ENCODE data around the gene NUP153. TPM values are rescaled to one million over a fixed set of nuclear protein-coding genes. Genes with fewer than 3 reads are reported as not detected.
"Not testable (repeated sequence)": the region's sequence is repeated elsewhere in the genome, so short reads cannot be mapped to it uniquely, and the experiment has no call there.

The NUP153 gene
- total RNA-seq, 1 donor from 2014 or later, result 31.0 TPM

DNA sequence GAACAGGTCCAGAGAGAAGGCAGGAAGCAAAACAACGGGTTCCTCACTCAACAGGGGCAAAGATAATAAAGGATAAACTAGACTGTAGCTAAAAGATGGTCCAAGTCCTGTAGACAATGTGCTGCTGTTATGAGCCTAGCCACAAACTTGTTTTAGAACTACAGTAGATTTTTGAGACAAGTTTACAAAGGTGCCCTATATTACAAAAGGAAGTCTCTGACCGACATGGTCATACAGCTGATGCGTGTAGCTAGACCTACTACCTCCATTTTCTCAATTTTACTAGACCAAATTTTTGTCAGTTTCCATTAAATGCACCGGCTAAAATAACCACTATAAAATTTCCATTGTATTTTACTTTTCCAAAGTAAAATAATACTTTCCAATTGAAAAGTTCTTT, 94.7 kb downstream of the NUP153 start:
- DNase-seq (ENCODE audit: low read depth), result no peak

DNA sequence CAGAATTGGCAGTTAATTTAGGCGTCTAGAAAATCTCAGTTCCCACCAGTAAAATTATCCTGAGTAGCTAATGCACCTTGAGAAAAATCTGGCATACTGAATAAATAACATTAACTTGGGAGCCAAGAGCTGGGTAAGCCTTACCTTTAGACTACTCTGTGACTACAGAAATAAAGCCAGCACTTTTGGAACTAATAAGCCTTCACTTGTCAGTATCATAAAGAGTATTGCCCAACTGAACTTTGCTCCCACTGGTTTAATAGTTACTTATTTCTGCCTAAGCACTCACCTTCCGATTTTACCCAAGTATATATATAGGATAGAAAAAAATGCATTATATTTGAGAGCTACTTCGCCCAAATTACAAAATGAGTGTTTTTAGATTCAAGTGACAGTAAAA, 95.9 kb downstream of the NUP153 start:
- no peak for DNase-seq (ENCODE audit: low read depth)

DNA sequence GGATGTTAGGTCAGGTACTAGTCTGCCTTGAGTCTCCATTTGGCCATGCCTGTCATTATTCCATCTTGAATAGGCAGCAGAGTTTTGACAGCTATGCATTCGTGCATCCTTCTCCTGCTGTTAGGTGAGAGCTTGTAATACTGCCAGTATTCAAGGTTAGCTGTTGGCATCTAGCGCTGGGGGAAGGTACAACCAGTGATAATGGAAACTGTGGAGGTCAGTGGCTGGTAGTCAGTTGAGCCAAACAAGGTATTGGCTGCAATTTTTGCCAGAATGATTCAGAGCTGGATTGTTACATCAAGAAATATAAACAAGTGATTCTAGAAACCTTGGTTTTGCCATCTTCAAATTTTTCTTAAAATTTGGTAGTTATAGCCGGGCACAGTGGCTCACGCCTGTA, 100.1 kb downstream of the NUP153 start:
- DNase-seq (ENCODE audit: low read depth), result no peak

- DNase-seq (ENCODE audit: low read depth), result no peak
These were observed 103.8 kb downstream of the NUP153 start for GRCh38 chr6:17602888-17603287.

GRCh38 chr6:17601386-17601703, 105.4 kb downstream of the NUP153 start:
- DNase-seq (ENCODE audit: low read depth), result no peak

DNA sequence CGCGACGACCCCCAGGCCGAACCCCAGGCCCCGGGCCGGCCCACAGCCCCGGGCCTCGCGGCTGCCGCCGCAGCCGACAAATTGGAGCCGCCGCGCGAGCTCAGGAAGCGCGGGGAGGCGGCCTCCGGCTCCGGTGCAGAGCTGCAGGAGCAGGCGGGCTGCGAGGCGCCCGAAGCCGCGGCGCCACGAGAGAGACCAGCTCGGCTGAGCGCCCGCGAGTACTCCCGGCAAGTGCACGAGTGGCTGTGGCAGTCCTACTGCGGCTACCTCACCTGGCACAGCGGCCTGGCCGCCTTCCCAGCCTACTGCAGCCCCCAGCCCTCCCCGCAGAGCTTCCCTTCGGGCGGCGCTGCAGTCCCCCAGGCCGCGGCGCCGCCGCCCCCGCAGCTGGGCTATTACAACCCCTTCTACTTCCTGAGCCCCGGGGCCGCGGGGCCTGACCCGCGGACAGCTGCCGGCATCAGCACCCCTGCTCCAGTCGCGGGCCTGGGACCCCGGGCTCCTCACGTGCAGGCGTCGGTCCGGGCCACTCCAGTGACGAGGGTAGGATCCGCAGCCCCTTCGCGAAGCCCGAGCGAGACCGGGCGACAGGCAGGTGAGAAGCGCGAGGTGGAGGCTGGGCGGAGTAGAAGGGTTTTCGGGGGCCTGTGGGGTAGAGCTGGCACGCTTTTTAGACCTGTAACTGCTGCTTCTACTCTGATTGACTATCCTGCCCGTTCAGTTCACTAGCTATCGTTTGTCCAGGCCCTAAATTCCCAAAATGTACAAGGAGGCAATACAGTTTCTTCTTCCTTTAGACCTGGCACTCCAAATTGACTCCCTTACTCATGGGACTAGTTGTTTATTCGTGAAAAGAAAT, 106.0 kb downstream of the NUP153 start:
- DNase-seq (ENCODE audit: low read depth), result peak; percentile 59

GRCh38 chr6:17599877-17600526, 106.7 kb downstream of the NUP153 start, which contains the start of gene FAM8A1:
TSS of gene FAM8A1 (plus strand) at chr6:17600302. CDS start at chr6:17600410, 108 bp downstream.
- DNase-seq (ENCODE audit: low read depth), result peak; percentile 93

DNA sequence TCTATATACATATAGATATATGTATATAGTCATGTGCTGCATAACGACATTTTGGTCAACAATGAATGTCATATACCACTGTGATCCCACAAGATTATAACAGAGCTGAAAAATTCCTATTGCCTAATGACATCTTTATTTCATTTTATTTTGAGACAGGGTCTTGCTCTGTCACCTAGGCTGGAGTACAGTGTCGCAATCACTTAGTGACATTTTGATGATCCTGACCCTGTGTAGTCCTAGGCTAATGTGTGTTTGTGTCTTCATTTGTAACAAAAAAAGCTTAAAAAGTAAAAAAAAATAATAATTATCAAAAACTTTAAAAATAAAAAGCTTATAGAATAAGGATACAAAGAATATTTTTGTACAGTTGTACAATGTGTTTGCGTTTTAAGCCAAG, 110.6 kb downstream of the NUP153 start:
- DNase-seq (ENCODE audit: low read depth), result no peak

- DNase-seq (ENCODE audit: low read depth), result no peak
These were observed 113.5 kb downstream of the NUP153 start for GRCh38 chr6:17593246-17593645.

GRCh38 chr6:17591287-17591686, 115.4 kb downstream of the NUP153 start:
- DNase-seq (ENCODE audit: low read depth), result no peak

GRCh38 chr6:17589406-17590096, 117.2 kb downstream of the NUP153 start:
- peak; percentile 66 for DNase-seq (ENCODE audit: low read depth)

GRCh38 chr6:17588011-17588410, 118.7 kb downstream of the NUP153 start:
- no peak for DNase-seq (ENCODE audit: low read depth)

GRCh38 chr6:17586623-17587022, 120.1 kb downstream of the NUP153 start:
- not testable (repeated sequence) for DNase-seq (ENCODE audit: low read depth)

DNA sequence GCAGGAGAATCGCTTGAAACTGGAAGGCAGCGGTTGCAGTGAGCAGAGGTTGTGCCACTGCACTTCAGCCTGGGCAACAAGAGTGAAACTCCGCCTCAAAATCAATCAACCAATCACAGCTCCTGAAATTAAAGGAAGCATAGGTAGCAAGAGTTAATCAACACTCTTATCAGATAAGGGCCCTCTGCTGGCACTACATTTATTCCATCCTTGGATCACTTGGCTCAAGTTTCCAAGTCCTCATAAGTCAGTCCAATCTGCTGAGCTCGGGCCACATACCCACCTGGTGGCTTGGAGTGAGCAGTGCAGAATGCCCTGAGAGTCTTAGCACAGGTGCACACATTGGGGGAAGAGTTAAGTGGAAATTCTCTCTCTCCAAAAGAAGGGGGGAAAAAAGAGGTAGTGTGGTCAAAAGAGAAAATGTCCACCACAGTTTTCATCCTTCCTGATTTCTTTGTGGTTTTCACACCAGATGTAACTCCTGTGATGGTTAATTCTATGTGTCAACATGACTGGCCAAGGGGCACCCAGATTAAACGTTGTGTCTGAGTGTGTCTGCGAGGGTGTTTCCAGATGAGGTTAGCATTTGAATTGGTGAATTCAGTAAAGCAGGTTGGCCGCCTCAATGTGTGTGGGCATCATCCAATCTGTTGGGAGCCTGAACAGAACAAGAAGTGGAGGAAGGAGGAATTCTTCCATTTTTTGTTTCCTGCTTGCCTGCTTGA, 120.8 kb downstream of the NUP153 start:
- DNase-seq (ENCODE audit: low read depth), result peak; percentile 26

DNA sequence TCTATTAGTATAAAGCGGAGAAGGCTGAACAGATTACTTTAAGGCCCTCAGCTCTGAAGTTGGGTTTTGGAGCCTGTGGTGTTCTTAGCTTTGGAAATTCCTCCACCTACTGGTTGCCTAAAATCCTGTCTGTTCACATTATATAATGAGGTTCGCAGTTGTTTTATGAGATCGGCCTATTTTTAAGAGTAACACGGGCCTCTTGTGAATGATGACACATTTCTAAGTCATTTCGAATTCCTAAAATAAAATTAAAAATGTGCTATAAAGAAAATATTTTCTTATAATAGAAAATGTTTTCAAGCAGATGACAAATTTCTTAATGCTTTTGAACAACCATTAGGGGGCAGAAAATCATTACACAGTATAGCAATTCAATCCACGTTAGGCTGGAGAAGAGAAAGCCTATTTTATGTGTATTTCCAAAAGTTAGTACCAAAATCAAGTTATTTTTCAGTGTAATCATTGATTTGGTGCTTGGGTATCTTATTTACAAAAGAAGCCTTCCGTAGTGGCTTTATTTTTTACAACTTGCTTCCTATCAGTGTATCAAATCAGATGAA, 122.4 kb downstream of the NUP153 start:
- peak; percentile 89 for DNase-seq (ENCODE audit: low read depth)

DNA sequence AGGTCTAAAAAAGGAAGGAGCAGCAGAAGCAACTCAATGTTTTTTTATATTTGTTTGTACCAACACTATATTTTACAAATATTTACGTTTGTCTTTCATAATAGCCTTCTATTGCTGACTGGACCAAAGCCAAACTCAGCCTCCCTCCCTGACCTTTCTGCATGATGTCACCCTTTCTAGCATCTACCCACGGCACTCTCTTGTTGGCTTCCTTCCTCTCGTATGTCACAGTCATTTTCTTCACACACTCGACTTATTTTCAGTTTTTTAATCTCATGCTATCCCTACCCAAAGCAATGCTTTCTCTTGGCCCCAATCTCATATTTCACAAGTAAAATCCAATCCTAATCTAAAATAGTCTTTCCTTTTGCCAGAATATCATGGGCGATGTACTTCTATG, 122.9 kb downstream of the NUP153 start:
- DNase-seq (ENCODE audit: low read depth), result no peak

DNA sequence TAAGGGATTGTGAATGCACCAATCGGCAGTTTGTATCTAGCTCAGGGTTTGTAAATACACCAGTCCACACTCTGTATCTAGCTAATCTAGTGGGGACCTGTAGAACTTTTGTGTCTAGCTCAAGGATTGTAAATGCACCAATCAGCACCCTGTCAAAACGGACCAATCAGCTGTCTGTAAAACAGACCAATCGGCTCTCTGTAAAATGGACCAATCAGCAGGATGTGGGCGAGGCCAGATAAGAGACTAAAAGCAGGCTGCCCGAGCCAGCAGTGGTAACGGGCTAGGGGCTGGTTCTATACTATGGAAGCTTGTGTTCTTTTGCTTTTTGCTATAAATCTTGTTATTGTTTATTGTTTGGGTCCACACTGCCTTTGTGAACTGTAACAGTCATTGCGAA, 125.4 kb downstream of the NUP153 start:
- DNase-seq (ENCODE audit: low read depth), result not testable (repeated sequence)

- DNase-seq (ENCODE audit: low read depth), result no peak
These were observed 126.1 kb downstream of the NUP153 start for GRCh38 chr6:17580518-17581048.

DNA sequence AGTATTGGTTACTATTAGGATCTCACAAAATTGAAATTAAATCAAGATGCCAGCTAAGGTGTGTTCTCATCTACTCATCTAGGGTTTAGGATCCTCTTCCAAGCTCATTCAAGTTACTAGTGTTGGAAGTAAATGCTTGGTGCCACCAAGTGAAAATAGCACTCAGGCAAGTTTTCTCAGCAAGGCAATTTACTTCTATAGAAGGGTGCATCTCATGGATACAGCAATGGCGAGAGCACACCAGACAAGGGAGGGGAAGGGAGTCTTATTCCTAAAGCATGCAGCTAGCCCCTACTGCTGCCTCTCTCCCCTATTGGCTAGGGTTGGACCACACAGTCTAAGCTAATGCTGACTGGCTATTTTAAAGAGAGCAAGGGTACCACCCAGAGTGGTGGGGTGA, 129.7 kb downstream of the NUP153 start:
- DNase-seq (ENCODE audit: low read depth), result no peak

DNA sequence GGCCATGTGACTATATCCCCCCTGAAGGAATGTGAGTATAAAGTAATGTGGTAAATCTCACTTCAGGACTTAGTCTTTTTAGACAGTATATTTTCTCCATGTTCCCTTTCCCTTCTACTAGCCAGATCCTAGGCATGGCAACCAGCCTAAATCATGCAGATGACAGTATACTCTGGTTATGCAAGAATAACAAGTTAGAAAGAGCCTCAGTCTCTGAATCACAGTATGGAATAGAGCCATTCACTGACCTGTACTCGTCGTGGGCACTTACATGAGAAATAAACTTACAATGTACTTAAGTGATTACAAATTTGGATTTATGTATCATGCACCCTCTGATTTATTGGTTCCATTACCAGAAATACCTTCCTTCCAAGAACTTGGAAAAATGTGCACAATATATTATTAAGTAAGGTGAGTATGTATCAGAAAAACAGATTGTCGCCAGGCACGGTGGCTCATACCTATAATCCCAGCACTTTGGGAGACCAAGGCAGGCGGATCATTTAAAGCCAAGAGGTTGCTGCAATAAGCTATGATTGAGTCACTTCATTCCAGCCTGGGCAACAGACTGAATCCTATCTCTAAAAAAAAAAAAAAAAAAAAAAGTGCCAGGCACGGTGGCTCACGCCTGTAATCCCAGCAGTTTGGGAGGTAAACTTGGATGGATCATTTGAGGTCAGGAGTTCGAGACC, 131.7 kb downstream of the NUP153 start:
- DNase-seq (ENCODE audit: low read depth), result peak; percentile 40
